Large intestine (tissue), 3 donors: ENCODE measurements around the gene RAB11FIP4. TPM values are rescaled to one million over a fixed set of nuclear protein-coding genes. Genes with fewer than 3 reads are reported as not detected.

Experiments used
- DNase-seq, 2 donors: peaks; one replicate each; pipeline versions ENCODE4 v3.0.0 to v3.0.0-alpha.2; 2013
- H3K27ac ChIP-seq: one replicate; pipeline ENCODE4 v1.5.1; 2013; ENCODE audit warnings: low read length
- H3K27me3 ChIP-seq: 2 replicates; pipeline ENCODE4 v1.6.1; 2013; ENCODE audit warnings: low read length; ENCODE audit not compliant: control insufficient read depth, insufficient read depth
- H3K36me3 ChIP-seq: 2 replicates; pipeline ENCODE4 v1.6.1; 2013; ENCODE audit warnings: low read length; ENCODE audit not compliant: control insufficient read depth, insufficient read depth
- H3K4me1 ChIP-seq: one replicate; pipeline ENCODE4 v1.6.1; 2013; ENCODE audit warnings: low read length; ENCODE audit not compliant: control insufficient read depth, insufficient read depth
- H3K4me3 ChIP-seq: one replicate; pipeline ENCODE4 v1.5.1; 2013; ENCODE audit warnings: low read length
- H3K9me3 ChIP-seq: one replicate; pipeline ENCODE4 v1.6.1; 2013; ENCODE audit warnings: mild to moderate bottlenecking, low read depth, low read length, moderate library complexity; ENCODE audit not compliant: control insufficient read depth
- WGBS: methylation state at CpG from one replicate; pipeline ENCODE4 v1.1.5; 2013; ENCODE audit warnings: low lambda C conversion rate; ENCODE audit not compliant: insufficient coverage; 5-methylcytosine and 5-hydroxymethylcytosine counted together
- polyA plus RNA-seq: library from polyadenylated mRNA; unstranded; fragments of 120-200 nt; gene quantifications from one replicate; pipeline ENCODE4 v1.2.1, GENCODE V29; 2013

RAB11FIP4 gene
- polyA plus RNA-seq, 1 donor = 18.8 TPM

DNA sequence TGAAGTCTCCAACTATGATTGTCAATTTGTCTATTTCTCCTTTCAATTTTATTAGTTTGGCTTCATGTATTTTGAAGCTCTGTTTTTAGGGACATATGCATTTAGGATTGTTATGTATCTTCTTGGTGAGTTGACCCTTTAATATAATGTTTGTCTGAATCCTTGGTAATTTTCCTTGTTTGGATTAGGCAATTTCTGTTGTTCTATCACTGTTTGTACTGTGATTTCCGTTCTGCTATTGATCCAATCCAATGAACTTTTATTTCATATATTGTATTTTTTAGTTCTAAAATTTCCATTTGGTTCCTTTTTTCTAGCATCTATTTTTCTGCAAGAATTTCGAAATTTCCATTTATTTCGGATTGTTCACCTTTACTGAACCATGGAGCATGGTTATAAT is 31.0 kb downstream of the RAB11FIP4 start:
- WGBS = 96% methylated on average over 2 of the region's 3 CpGs
- no peaks in the 10 kb centered on the region for H3K27me3 ChIP-seq
- no peak overlapping the region for H3K27ac ChIP-seq
- no peak for DNase-seq
- H3K9me3 ChIP-seq = no peaks in the 10 kb centered on the region
- H3K36me3 ChIP-seq = no peaks in the 10 kb centered on the region
- H3K4me3 ChIP-seq = no peak overlapping the region
- H3K4me1 ChIP-seq = peaks cover 7% of the 10 kb centered on the region

GRCh38 chr17:31424944-31425281 is 33.4 kb downstream of the RAB11FIP4 start:
- Histone ChIP-seq H3K27me3 (no peaks in the 10 kb centered on the region), H3K9me3 (no peaks in the 10 kb centered on the region), H3K4me1 (peaks cover 7% of the 10 kb centered on the region), H3K27ac (no peak overlapping the region), H3K36me3 (no peaks in the 10 kb centered on the region), H3K4me3 (no peak overlapping the region)
- no peak for DNase-seq
- WGBS = 90% methylated on average over 2 of the region's 5 CpGs

DNA sequence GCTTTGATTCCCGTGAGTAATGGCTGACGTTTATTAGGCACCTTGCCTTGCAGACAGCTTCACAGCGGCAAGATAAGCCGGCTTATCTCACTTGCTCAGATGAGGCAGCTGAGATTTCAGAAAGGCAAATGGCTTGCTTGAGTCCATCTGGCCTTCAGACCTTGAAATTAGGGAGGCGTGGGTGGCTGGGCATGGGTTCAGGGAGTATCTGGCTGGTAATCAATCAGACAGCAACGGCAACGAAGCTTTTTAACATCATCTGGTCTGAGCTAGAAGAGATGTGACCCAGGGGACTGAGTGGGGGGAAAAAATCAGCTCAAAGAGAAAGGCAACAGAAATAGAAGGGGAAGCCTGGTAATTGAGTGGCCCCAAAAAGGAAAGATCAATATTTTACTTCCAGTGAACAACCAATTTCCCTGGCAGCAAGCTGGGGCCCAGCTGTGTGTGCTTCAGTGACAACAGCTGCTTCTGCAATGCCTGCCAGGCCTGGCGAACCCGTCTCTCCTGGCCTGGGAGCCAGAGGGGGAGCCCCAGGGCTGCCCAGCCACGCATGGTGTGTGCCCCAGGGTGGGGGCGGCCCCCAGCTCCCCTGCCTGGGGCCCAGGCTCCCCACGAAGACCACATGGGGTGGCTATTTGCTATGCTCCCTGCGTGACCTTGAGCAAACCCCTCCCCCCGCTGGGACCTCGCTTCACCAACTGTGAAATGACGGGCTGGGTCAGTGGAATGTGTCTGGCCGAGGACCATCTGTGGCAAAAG is 34.0 kb downstream of the RAB11FIP4 start:
- peaks cover 7% of the 10 kb centered on the region for H3K4me1 ChIP-seq
- WGBS = no CpG with 5 or more reads among the region's 17 CpGs
- peak; percentile 34 to 47 for DNase-seq
- H3K36me3 ChIP-seq = no peaks in the 10 kb centered on the region
- H3K4me3 ChIP-seq = no peak overlapping the region
- peak overlapping the region; percentile 13 for H3K27ac ChIP-seq
- no peaks in the 10 kb centered on the region for H3K27me3 ChIP-seq
- H3K9me3 ChIP-seq = no peaks in the 10 kb centered on the region

GRCh38 chr17:31427684-31428083 is 36.2 kb downstream of the RAB11FIP4 start:
- Histone ChIP-seq H3K27ac (no peak overlapping the region), H3K36me3 (no peaks in the 10 kb centered on the region), H3K4me1 (peaks cover 13% of the 10 kb centered on the region), H3K9me3 (no peaks in the 10 kb centered on the region), H3K27me3 (peaks cover 3% of the 10 kb centered on the region), H3K4me3 (no peak overlapping the region)
- WGBS = no CpG with 5 or more reads among the region's 4 CpGs
- DNase-seq = no peak

DNA sequence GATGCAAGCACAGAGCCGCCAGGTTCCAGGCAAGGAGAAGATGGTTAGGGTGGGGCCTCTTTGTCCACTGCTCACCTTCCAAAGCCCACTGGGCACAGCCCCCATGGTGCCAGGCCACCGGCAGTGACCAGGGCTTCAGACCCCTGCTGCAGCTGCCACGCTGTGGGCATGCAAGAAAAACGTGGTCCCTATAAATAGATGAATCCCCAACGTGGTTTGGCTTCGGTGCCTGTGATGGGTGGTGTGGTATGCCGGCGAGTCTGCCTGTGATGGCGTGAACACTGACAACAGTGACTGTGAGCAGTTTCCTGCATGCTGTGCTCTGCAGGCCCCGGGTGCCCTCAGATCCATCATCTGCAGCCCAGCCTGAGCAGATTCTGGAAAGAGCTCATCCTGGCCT is 36.6 kb downstream of the RAB11FIP4 start:
- no CpG with 5 or more reads among the region's 10 CpGs for WGBS
- Histone ChIP-seq H3K27me3 (peaks cover 3% of the 10 kb centered on the region), H3K9me3 (no peaks in the 10 kb centered on the region), H3K4me1 (peaks cover 13% of the 10 kb centered on the region), H3K4me3 (no peak overlapping the region), H3K36me3 (no peaks in the 10 kb centered on the region), H3K27ac (no peak overlapping the region)
- DNase-seq = no peak

GRCh38 chr17:31428512-31428911 is 37.0 kb downstream of the RAB11FIP4 start:
- H3K27me3 ChIP-seq = peaks cover 3% of the 10 kb centered on the region
- WGBS = no CpG with 5 or more reads among the region's 4 CpGs

GRCh38 chr17:31431098-31431851 is 39.8 kb downstream of the RAB11FIP4 start:
- H3K27me3 ChIP-seq = peaks cover 3% of the 10 kb centered on the region
- DNase-seq = peak in 1 of 2 donors; percentile 20
- peaks cover 6% of the 10 kb centered on the region for H3K4me1 ChIP-seq

More at GRCh38 chr17:31428512-31428911, 37.0 kb downstream of the RAB11FIP4 start:
- DNase-seq = no peak
- no peaks in the 10 kb centered on the region for H3K36me3 ChIP-seq
- peaks cover 13% of the 10 kb centered on the region for H3K4me1 ChIP-seq
- no peak overlapping the region for H3K27ac ChIP-seq
- H3K4me3 ChIP-seq = no peak overlapping the region
- no peaks in the 10 kb centered on the region for H3K9me3 ChIP-seq

DNA sequence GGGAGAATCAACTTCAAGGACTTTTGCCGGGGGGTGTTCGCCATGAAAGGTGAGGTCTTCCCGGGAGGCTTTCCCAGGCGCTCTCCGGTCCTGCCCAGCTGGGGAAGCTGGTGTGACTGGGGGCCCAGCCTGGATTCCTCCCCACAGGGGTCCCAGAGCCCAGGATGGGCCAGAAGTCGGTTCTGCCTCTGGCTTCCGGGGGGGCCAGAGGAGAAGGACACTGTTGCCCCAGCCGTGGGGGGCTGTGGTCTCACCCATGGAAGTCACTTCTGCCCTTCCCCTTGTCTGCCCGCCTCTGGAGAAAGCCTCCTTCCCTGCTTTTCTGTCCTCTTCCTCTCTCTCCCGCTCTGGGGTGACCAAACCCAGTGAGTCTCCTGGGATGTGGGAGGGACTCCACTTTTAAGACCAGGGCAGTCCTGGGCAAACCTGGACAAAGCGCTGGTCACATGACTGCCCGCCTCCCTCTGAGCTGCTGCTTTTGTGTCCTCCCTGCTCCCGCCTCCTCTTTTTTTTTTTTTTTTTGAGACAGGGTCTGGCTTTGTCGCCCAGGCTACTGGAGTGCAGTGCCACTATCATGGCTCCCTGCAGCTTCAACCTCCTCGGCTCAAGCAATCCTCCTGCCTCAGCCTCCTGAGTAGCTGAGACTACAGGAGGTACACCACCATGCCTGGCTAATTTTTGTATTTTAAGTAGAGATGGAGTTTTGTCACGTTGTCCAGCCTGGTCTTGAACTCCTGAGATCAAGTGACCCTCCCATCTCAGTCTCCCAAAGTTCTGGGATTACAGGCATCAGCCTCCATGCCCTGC is 40.6 kb downstream of the RAB11FIP4 start:
- Histone ChIP-seq H3K4me3 (no peak overlapping the region), H3K36me3 (no peaks in the 10 kb centered on the region), H3K9me3 (no peaks in the 10 kb centered on the region), H3K27me3 (peaks cover 3% of the 10 kb centered on the region), H3K27ac (no peak overlapping the region), H3K4me1 (peaks cover 6% of the 10 kb centered on the region)
- no CpG with 5 or more reads among the region's 16 CpGs for WGBS
- no peak for DNase-seq

More at GRCh38 chr17:31431098-31431851, 39.8 kb downstream of the RAB11FIP4 start:
- Histone ChIP-seq H3K36me3 (no peaks in the 10 kb centered on the region), H3K27ac (no peak overlapping the region), H3K9me3 (no peaks in the 10 kb centered on the region), H3K4me3 (no peak overlapping the region)
- no CpG with 5 or more reads among the region's 12 CpGs for WGBS

DNA sequence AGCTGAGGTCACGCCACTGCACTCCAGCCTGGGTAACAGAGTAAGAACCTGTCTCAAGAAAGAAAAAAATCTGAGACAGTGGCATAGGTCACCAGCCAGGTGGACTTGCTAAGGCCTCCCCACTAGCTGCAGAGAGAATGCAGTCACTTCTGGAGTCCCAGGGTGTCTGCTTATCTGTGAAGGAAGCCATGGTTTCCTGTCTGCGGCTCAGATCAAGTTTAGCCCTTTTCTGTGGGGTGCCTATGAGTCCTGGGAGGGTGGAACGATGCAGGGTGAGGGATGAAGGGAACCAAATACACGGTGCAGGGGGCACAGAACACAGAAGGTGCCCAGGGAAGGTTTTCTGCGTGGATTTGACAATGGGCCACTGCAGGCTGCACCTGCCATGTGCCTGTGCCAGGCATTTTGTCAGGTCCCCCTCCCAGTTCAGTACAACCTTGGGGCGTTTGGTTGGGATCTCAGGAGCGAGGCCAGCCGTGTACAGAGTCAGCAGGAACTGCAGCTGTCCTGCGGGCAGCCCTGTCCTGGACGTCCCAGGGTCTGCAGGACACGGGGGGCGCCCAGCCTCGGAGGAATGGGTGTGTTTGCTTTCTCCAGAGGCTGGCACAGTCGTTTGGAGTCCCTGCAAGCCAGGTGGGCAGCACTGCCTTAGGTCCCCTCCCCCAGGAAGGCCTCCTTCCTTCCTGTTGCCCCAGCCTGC is 41.8 kb downstream of the RAB11FIP4 start:
- no peak for DNase-seq
- no peaks in the 10 kb centered on the region for H3K36me3 ChIP-seq
- no peak overlapping the region for H3K4me3 ChIP-seq
- H3K27ac ChIP-seq = no peak overlapping the region
- no peaks in the 10 kb centered on the region for H3K9me3 ChIP-seq
- no CpG with 5 or more reads among the region's 14 CpGs for WGBS
- H3K27me3 ChIP-seq = peaks cover 3% of the 10 kb centered on the region
- H3K4me1 ChIP-seq = peaks cover 6% of the 10 kb centered on the region
